HL-60 (cell line): Measurements from ENCODE around the gene AGBL4.

ENCODE experiments used
- DNase-seq, 2 experiments: peaks; one replicate each; pipeline ENCODE4 v3.0.0-alpha.2; 2010 to 2020; ENCODE audit warnings: low read depth in 1 of 2, low spot score in 1 of 2
- H3K27ac ChIP-seq: fragments of 250-450 bp; sonication (Bioruptor Pico); replicated peaks from 2 replicates; pipeline ENCODE4 v1.5.1; 2020; ENCODE audit warnings: mild to moderate bottlenecking, moderate library complexity
- H3K27me3 ChIP-seq: fragments of 250-450 bp; sonication (Bioruptor Pico); 2 replicates; pipeline ENCODE4 v1.5.1; 2021; ENCODE audit warnings: mild to moderate bottlenecking, moderate library complexity; ENCODE audit not compliant: insufficient read depth, poor library complexity, severe bottlenecking
- H3K4me3 ChIP-seq: replicated peaks from 2 replicates; pipeline ENCODE4 v1.5.1; 2011; ENCODE audit warnings: mild to moderate bottlenecking, control low read depth, low read length; ENCODE audit not compliant: insufficient read depth
- GABPA ChIP-seq: IDR thresholded peaks from 2 replicates; pipeline ENCODE4 v1.6.1; 2012; ENCODE audit warnings: low read depth
- POLR2AphosphoS5 ChIP-seq: IDR thresholded peaks from 2 replicates; pipeline ENCODE4 v1.6.1; 2012; ENCODE audit warnings: low read depth
- SPI1 ChIP-seq: IDR thresholded peaks from 2 replicates; pipeline ENCODE4 v1.6.1; 2012; ENCODE audit warnings: low read depth, mild to moderate bottlenecking, borderline replicate concordance
- TF ChIP-seq, protein P1 (sequence below): IDR thresholded peaks from one replicate; pipeline ENCODE4 v1.5.1; 2011; ENCODE audit warnings: low read length, control low read depth, inconsistent platforms; ENCODE audit not compliant: insufficient read depth
- TF ChIP-seq, protein P2 (sequence below): IDR thresholded peaks from 2 replicates; pipeline ENCODE4 v1.6.1; 2012; ENCODE audit warnings: low read depth; ENCODE audit not compliant: insufficient replicate concordance

The AGBL4 gene

DNA sequence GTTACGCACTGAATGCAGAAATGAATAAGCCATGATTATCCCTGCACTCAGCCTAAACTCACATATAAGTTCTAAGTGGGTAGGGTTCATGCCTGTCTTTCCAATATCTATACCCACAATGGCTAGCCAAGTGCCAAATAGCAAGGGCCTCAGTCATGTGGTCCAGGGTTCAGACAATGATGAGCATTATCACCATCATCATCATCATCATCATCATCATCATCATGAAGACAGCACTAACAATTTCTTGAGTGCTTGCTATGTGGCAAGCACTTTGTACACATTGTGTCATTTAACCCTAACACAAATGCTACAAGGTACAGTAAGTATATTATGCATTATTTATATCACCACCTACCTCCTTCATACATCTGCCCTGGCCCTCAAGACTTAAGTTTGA lies 500.0 kb downstream of the AGBL4 start:
- H3K4me3 ChIP-seq, result no peak overlapping the region
- no peak overlapping the region for H3K27ac ChIP-seq
- no peak for DNase-seq
- TF ChIP-seq GABPA, result no peak
- TF ChIP-seq SPI1, result no peak
- TF ChIP-seq, protein P1, sequence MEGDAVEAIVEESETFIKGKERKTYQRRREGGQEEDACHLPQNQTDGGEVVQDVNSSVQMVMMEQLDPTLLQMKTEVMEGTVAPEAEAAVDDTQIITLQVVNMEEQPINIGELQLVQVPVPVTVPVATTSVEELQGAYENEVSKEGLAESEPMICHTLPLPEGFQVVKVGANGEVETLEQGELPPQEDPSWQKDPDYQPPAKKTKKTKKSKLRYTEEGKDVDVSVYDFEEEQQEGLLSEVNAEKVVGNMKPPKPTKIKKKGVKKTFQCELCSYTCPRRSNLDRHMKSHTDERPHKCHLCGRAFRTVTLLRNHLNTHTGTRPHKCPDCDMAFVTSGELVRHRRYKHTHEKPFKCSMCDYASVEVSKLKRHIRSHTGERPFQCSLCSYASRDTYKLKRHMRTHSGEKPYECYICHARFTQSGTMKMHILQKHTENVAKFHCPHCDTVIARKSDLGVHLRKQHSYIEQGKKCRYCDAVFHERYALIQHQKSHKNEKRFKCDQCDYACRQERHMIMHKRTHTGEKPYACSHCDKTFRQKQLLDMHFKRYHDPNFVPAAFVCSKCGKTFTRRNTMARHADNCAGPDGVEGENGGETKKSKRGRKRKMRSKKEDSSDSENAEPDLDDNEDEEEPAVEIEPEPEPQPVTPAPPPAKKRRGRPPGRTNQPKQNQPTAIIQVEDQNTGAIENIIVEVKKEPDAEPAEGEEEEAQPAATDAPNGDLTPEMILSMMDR, result no peak
- TF ChIP-seq POLR2AphosphoS5, result no peak
- TF ChIP-seq, protein P2, sequence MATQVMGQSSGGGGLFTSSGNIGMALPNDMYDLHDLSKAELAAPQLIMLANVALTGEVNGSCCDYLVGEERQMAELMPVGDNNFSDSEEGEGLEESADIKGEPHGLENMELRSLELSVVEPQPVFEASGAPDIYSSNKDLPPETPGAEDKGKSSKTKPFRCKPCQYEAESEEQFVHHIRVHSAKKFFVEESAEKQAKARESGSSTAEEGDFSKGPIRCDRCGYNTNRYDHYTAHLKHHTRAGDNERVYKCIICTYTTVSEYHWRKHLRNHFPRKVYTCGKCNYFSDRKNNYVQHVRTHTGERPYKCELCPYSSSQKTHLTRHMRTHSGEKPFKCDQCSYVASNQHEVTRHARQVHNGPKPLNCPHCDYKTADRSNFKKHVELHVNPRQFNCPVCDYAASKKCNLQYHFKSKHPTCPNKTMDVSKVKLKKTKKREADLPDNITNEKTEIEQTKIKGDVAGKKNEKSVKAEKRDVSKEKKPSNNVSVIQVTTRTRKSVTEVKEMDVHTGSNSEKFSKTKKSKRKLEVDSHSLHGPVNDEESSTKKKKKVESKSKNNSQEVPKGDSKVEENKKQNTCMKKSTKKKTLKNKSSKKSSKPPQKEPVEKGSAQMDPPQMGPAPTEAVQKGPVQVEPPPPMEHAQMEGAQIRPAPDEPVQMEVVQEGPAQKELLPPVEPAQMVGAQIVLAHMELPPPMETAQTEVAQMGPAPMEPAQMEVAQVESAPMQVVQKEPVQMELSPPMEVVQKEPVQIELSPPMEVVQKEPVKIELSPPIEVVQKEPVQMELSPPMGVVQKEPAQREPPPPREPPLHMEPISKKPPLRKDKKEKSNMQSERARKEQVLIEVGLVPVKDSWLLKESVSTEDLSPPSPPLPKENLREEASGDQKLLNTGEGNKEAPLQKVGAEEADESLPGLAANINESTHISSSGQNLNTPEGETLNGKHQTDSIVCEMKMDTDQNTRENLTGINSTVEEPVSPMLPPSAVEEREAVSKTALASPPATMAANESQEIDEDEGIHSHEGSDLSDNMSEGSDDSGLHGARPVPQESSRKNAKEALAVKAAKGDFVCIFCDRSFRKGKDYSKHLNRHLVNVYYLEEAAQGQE, result no peak
- no peaks in the 10 kb centered on the region for H3K27me3 ChIP-seq

DNA sequence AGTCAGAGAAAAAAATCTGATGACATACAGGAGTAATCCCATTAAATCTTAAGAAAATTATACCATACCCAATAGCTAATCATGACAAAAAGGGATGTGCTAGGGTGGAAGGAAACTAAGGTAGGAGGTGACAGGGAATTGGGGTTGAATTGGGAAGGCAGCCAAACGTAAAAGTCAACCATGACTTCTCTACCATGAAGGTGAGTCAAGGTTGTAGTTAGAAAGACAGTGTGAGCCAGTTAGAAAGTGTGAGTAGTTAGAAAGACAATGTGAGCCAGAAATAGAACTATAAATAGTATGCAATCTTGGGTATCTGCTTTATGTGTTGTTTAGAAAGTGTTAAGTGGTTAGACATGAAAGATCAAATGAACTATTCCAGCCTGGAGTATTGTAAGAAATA lies 556.8 kb downstream of the AGBL4 start:
- no peak overlapping the region for H3K27ac ChIP-seq
- TF ChIP-seq, protein P1, result no peak
- no peaks in the 10 kb centered on the region for H3K27me3 ChIP-seq
- DNase-seq, result no peak
- no peak overlapping the region for H3K4me3 ChIP-seq

DNA sequence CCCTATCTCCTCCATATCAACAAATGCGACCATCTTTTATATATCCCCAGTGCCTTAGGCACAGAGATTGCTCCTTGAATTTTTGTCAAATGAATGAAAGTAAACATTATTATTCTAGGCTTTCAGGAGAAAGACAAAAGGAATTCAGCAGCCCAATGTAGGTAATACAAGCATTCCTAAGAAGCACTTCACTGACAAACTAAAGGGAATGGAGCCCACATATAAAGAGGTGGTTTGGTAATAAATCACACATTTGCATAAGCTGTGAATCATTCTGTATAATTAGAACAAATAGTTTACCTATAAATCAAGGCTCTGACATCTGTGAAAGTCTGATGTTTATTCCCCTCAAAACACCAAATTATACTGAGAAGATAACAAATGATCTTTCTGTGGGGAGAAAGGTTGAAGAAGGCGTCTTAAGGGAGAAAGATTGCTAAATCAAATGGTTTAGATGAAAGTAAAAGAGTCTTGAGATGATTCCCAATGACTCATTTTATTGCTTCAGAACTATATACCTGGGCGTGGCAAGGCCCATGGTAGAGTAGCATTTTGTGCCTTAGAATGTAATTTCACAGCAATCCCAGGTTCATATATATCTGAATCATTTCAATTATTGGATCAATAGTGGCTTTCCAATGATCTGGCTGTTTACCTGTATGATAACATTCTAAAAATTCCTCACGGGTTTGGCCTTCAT lies 558.1 kb downstream of the AGBL4 start:
- no peaks in the 10 kb centered on the region for H3K27me3 ChIP-seq
- TF ChIP-seq, protein P1, result no peak
- TF ChIP-seq POLR2AphosphoS5, result no peak
- TF ChIP-seq SPI1, result no peak
- no peak for TF ChIP-seq GABPA
- TF ChIP-seq, protein P2, result no peak
- no peak overlapping the region for H3K4me3 ChIP-seq
- H3K27ac ChIP-seq, result no peak overlapping the region
- no peak for DNase-seq

DNA sequence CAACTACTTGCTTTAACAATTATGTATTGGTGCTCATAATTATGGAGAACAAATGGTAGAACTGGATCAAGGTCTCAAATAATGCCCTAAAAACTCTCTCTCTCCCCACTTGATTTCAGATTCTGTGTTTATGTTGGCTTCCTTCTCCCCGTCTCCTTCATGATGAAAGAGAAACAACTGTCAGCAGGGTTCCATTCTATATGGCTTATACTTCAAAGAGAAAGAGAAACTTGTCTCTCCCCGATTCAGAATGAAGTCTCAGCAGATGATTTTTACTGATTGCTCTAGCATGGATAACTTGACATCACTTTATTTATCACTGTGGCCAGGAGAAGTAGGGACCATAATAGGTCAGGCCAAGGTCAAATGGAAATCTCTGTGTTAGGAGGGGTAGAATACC lies 575.6 kb downstream of the AGBL4 start:
- no peak overlapping the region for H3K27ac ChIP-seq
- TF ChIP-seq, protein P1, result no peak
- TF ChIP-seq SPI1 (no peak), POLR2AphosphoS5 (no peak), GABPA (no peak)
- TF ChIP-seq, protein P2, result no peak
- no peaks in the 10 kb centered on the region for H3K27me3 ChIP-seq
- DNase-seq, result no peak
- no peak overlapping the region for H3K4me3 ChIP-seq
